OCI-LY1 (cell line): ENCODE measurements around the gene TPO.

Experiments used
- H2AFZ ChIP-seq: fragments of 200-600 bp; sonication (generic), shearing (Covaris generic); 2 replicates; pipeline ENCODE4 v1.6.0; 2014; ENCODE audit warnings: antibody characterized with exemption, mild to moderate bottlenecking, low read length
- H3F3A ChIP-seq: fragments of 200-600 bp; sonication (generic), shearing (Covaris generic); 2 replicates; pipeline ENCODE4 v1.6.0; 2014; ENCODE audit warnings: mild to moderate bottlenecking, antibody characterized with exemption, low read length, moderate library complexity; ENCODE audit not compliant: insufficient read depth
- H3K27ac ChIP-seq: fragments of 200-600 bp; sonication (generic); 2 replicates; pipeline ENCODE4 v1.5.1; 2014; ENCODE audit warnings: low read length, mixed run types, mild to moderate bottlenecking, low read depth; ENCODE audit not compliant: poor library complexity, severe bottlenecking
- H3K27me3 ChIP-seq: fragments of 200-600 bp; sonication (generic); 2 replicates; pipeline ENCODE4 v1.6.0; 2014; ENCODE audit warnings: antibody characterized with exemption, mild to moderate bottlenecking, low read length, moderate library complexity; ENCODE audit not compliant: insufficient read depth
- H3K36me3 ChIP-seq: fragments of 200-600 bp; sonication (generic); 2 replicates; pipeline ENCODE4 v1.6.1; 2014; ENCODE audit warnings: mild to moderate bottlenecking, antibody characterized with exemption, low read length, moderate library complexity, mixed read lengths; ENCODE audit not compliant: insufficient read depth
- H3K4me1 ChIP-seq: fragments of 200-600 bp; sonication (generic); 2 replicates; pipeline ENCODE4 v1.5.1; 2014; ENCODE audit warnings: mild to moderate bottlenecking, low read length, moderate library complexity; ENCODE audit not compliant: insufficient read depth, severe bottlenecking
- H3K4me2 ChIP-seq: fragments of 200-600 bp; sonication (generic), shearing (Covaris generic); 2 replicates; pipeline ENCODE4 v1.6.1; 2014; ENCODE audit warnings: low read length
- H3K4me3 ChIP-seq: fragments of 200-600 bp; sonication (generic); 2 replicates; pipeline ENCODE4 v1.5.1; 2014; ENCODE audit warnings: low read length, low read depth, mild to moderate bottlenecking, mixed read lengths; ENCODE audit not compliant: poor library complexity, severe bottlenecking
- H3K79me2 ChIP-seq: fragments of 200-600 bp; shearing (Covaris generic); 2 replicates; pipeline ENCODE4 v1.6.1; 2016; ENCODE audit warnings: mixed run types, low read length, mixed read lengths; ENCODE audit not compliant: insufficient read depth
- H3K9ac ChIP-seq: fragments of 200-600 bp; sonication (generic), shearing (Covaris generic); 2 replicates; pipeline ENCODE4 v1.6.1; 2014; ENCODE audit warnings: mild to moderate bottlenecking, low read length, mixed read lengths
- H3K9me2 ChIP-seq: fragments of 200-600 bp; sonication (generic), shearing (Covaris generic); 2 replicates; pipeline ENCODE4 v1.6.1; 2014; ENCODE audit warnings: low read depth, mild to moderate bottlenecking, low read length, mixed read lengths
- H3K9me3 ChIP-seq: fragments of 200-600 bp; shearing (Covaris generic); 2 replicates; pipeline ENCODE4 v1.6.1; 2014; ENCODE audit warnings: low read length, mixed read lengths
- H4K20me1 ChIP-seq: fragments of 200-600 bp; sonication (generic), shearing (Covaris generic); 2 replicates; pipeline ENCODE4 v1.6.0; 2016; ENCODE audit warnings: mild to moderate bottlenecking, low read length; ENCODE audit not compliant: insufficient read depth
- EZH2 ChIP-seq: fragments of 200-600 bp; sonication (generic), shearing (Covaris generic); IDR thresholded peaks from 2 replicates; pipeline ENCODE4 v1.8.0; 2017; ENCODE audit warnings: borderline replicate concordance, mixed run types, mild to moderate bottlenecking, antibody characterized with exemption, low read length, moderate library complexity, mixed read lengths
- TF ChIP-seq, protein P1 (sequence below): fragments of 200-600 bp; sonication (generic), shearing (Covaris generic); IDR thresholded peaks from 2 replicates; pipeline ENCODE4 v1.5.1; 2017; ENCODE audit warnings: mild to moderate bottlenecking, antibody characterized with exemption, low read length, moderate library complexity, mixed read lengths

Gene TPO

DNA sequence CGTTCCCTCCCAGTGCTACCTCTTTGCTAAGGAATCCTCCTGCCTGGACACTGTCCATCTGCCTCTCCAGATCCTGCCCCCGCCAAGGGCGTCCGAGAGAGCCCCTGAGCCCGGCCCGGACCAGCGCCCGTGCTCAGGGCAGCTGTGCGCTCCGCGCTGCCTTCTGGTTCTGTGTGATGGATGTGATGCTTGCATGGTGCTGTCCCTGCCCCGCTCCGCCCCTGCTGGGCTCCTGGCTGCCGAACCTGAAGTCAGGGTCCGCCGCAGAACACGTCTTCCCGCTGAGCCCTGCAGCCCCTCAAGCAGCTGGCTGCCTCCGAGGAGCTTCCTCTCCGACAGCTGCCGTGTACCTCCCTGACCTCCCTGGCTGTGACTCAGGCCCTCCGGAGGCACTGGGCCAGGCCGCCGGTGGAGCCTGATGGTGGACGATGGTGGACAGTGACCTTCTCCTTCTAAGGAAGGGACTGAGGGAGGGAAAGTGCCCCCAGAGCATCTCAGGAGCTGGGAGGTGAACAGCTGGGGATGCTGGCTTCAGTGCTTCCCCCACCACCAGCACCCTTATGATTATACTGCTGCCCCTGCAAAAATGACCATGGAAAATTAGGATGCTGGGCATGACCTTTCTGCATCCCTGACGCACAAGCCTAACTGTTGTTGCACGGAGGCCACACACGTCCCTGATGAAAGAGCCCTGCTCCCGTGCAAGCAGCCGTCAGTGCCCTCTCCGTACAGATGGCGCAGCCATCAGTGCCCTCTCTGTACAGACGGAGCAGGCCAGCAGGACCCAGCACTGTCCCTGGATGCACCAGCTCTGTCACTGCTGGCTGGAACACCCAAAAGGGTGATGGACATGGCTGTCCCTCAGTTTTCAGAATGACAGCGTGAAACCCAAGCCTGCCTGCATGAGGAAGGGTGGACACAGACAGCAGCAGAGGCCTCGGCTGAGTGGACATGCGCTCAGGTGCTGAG is 99.3 kb downstream of the TPO start:
- Histone ChIP-seq H3K79me2 (no peaks in the 10 kb centered on the region), H3K9me3 (no peaks in the 10 kb centered on the region), H3K27ac (no peak overlapping the region), H3K27me3 (no peaks in the 10 kb centered on the region; the same call in 1 of the 2 replicates), H3K9me2 (no peaks in the 10 kb centered on the region), H3K4me1 (no peaks in the 10 kb centered on the region), H4K20me1 (no peaks in the 10 kb centered on the region), H2AFZ (no peak overlapping the region), H3K4me2 (no peak overlapping the region), H3K36me3 (no peaks in the 10 kb centered on the region), H3F3A (no peaks in the 10 kb centered on the region), H3K4me3 (no peak overlapping the region), H3K9ac (no peak overlapping the region)
- TF ChIP-seq EZH2: no peak

DNA sequence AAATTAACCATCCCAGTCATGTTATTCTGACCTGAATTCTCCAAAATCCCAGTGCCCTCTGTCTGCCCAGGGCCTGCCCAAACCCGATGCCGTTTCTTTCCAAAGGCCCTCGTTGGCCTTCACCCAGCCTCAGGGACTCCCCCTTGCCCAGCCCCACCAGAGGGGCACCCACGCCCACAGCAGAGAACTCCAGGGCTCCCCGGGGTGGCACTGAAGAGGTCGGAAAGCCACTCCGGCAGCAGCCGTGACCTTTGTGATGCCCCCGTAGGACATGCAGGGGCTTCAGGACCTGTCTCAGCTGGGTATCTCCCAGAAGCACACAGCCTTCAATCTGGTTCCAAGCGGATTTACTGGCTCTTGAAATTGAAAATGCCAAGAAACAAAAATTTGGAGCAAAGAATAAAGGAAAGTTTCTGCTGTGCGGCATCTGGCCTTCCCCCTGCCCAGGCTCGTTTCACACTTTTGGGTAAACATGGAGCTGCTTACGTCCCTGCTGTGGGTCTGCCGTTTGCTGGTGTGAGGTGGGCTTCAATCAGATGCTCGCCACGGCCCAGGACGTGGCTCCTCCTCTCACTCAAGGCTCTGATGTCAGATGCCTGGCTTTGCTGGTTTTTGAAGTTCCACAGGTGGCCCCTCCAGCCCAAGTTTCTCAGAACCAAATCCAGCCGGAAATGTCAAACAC is 101.3 kb downstream of the TPO start:
- H3K4me3 ChIP-seq: no peak overlapping the region
- H3K4me2 ChIP-seq: no peak overlapping the region
- H3K36me3 ChIP-seq: no peaks in the 10 kb centered on the region
- no peaks in the 10 kb centered on the region for H3K4me1 ChIP-seq
- no peaks in the 10 kb centered on the region for H3K9me3 ChIP-seq
- H3F3A ChIP-seq: no peaks in the 10 kb centered on the region
- no peaks in the 10 kb centered on the region for H3K79me2 ChIP-seq
- no peaks in the 10 kb centered on the region for H3K9me2 ChIP-seq
- H2AFZ ChIP-seq: no peak overlapping the region
- no peak overlapping the region for H3K27ac ChIP-seq
- H3K9ac ChIP-seq: no peak overlapping the region
- no peaks in the 10 kb centered on the region for H4K20me1 ChIP-seq
- H3K27me3 ChIP-seq: no peaks in the 10 kb centered on the region; the same call in 1 of the 2 replicates
- no peak for TF ChIP-seq EZH2
- TF ChIP-seq, protein P1, sequence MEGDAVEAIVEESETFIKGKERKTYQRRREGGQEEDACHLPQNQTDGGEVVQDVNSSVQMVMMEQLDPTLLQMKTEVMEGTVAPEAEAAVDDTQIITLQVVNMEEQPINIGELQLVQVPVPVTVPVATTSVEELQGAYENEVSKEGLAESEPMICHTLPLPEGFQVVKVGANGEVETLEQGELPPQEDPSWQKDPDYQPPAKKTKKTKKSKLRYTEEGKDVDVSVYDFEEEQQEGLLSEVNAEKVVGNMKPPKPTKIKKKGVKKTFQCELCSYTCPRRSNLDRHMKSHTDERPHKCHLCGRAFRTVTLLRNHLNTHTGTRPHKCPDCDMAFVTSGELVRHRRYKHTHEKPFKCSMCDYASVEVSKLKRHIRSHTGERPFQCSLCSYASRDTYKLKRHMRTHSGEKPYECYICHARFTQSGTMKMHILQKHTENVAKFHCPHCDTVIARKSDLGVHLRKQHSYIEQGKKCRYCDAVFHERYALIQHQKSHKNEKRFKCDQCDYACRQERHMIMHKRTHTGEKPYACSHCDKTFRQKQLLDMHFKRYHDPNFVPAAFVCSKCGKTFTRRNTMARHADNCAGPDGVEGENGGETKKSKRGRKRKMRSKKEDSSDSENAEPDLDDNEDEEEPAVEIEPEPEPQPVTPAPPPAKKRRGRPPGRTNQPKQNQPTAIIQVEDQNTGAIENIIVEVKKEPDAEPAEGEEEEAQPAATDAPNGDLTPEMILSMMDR: no peak

DNA sequence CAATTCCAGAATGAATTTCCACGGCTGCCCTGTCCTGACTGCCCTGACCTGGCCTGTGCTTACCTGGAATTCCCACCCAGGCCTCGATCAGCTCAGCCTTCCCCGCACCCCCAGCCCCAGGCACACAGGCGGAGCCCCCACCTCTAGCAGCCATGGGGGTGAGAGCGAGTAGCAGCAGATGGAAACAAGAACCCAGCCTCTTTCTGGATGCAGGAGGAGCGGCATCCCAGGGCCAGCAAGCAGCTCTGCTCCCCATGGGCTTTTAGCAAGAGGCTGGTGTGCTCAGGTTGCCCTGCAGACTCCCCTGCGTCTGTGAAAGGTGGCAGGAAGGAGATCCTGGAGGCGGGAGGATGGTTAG is 101.8 kb downstream of the TPO start:
- Histone ChIP-seq H3K27me3 (no peaks in the 10 kb centered on the region; the same call in 1 of the 2 replicates), H3K9me2 (no peaks in the 10 kb centered on the region), H3K4me1 (no peaks in the 10 kb centered on the region), H4K20me1 (no peaks in the 10 kb centered on the region), H3K4me3 (no peak overlapping the region), H3K36me3 (no peaks in the 10 kb centered on the region), H3K4me2 (no peak overlapping the region), H3K9ac (no peak overlapping the region), H3K79me2 (no peaks in the 10 kb centered on the region), H2AFZ (no peak overlapping the region), H3K27ac (no peak overlapping the region), H3F3A (no peaks in the 10 kb centered on the region), H3K9me3 (no peaks in the 10 kb centered on the region)
- no peak for TF ChIP-seq EZH2
- TF ChIP-seq, protein P1: no peak
